OCI-LY3 (cell line): ENCODE data around the gene CD83.

ENCODE experiments used
- H2AFZ ChIP-seq: fragments of 200-600, 300-600 bp; shearing (Covaris generic); 2 replicates; pipeline ENCODE4 v1.6.0; 2014; ENCODE audit warnings: antibody characterized with exemption, low read depth, low read length
- H3K27ac ChIP-seq: fragments of 200-600, 300-600 bp; sonication (generic); 2 replicates; pipeline ENCODE4 v1.5.1; 2014; ENCODE audit warnings: mild to moderate bottlenecking, low read length, moderate library complexity, mixed read lengths
- H3K27me3 ChIP-seq: fragments of 200-600, 300-600 bp; sonication (generic); 2 replicates; pipeline ENCODE4 v1.6.1; 2014; ENCODE audit warnings: low read depth, low read length, mixed read lengths
- H3K36me3 ChIP-seq: fragments of 200-600, 300-600 bp; sonication (generic); replicated peaks from 2 replicates; pipeline ENCODE3; 2014; ENCODE audit warnings: low read depth, low read length, mixed read lengths
- H3K4me1 ChIP-seq: fragments of 300-600, 200-600 bp; sonication (generic); 2 replicates; pipeline ENCODE4 v1.6.1; 2014; ENCODE audit warnings: low read length, mixed read lengths
- H3K4me2 ChIP-seq: fragments of 200-600, 300-600 bp; sonication (generic); 2 replicates; pipeline ENCODE4 v1.6.1; 2014; ENCODE audit warnings: low read length, mixed read lengths
- H3K4me3 ChIP-seq: fragments of 300-600, 200-600 bp; sonication (generic); 2 replicates; pipeline ENCODE4 v1.5.1; 2014; ENCODE audit warnings: antibody characterized with exemption, mild to moderate bottlenecking, low read length, moderate library complexity
- H3K79me2 ChIP-seq: fragments of 300-600, 200-600 bp; shearing (Covaris generic); 2 replicates; pipeline ENCODE4 v1.6.1; 2014; ENCODE audit warnings: mild to moderate bottlenecking, low read length, mixed read lengths
- H3K9ac ChIP-seq: fragments of 300-600, 200-600 bp; shearing (Covaris generic); 2 replicates; pipeline ENCODE4 v1.6.0; 2014; ENCODE audit warnings: mild to moderate bottlenecking, low read length, moderate library complexity
- H3K9me3 ChIP-seq: fragments of 200-600, 300-600 bp; shearing (Covaris generic); 2 replicates; pipeline ENCODE4 v1.6.1; 2014; ENCODE audit warnings: low read length, mixed read lengths; ENCODE audit not compliant: insufficient read depth
- H4K20me1 ChIP-seq: fragments of 200-600, 300-600 bp; sonication (generic); 2 replicates; pipeline ENCODE4 v1.6.1; 2016; ENCODE audit warnings: low read length, mixed read lengths; ENCODE audit not compliant: insufficient read depth
- CTCF ChIP-seq: fragments of 200-600, 300-600 bp; sonication (generic); IDR thresholded peaks from 2 replicates; pipeline ENCODE4 v1.5.1; 2014; ENCODE audit warnings: antibody characterized with exemption, low read length, low read depth
- EZH2phosphoT487 ChIP-seq: fragments of 200-600 bp; shearing (Covaris generic); IDR thresholded peaks from 2 replicates; pipeline ENCODE4 v1.6.1; 2018; ENCODE audit warnings: antibody characterized with exemption, mixed run types, low read depth

CD83 gene

DNA sequence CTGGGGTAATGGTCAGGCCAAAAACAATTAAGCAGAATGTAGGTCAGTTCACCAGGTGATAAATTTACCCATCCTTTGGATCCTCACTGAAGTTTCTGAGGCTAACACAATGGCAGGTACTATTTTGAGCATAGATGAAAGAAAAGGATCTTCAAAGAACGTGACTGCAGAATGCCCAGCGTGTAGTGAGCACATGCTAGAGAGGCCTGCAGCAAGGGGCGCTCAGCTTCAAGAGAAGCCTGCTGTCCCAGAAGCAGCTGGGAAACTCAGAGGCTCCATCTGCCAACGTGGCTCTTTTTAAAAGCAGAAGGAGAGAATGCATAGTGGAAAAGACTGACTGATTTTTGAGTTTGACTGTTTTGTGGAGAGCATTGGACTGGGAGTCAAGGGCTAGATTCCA is 57.4 kb downstream of the CD83 start:
- TF ChIP-seq EZH2phosphoT487: no peak
- no peak for TF ChIP-seq CTCF
- no peaks in the 10 kb centered on the region; the same call in 1 of the 2 replicates for H3K4me1 ChIP-seq
- peaks cover 12% of the 10 kb centered on the region for H3K36me3 ChIP-seq
- no peak overlapping the region for H2AFZ ChIP-seq
- H3K27ac ChIP-seq: no peak overlapping the region
- H3K9ac ChIP-seq: no peak overlapping the region
- H3K9me3 ChIP-seq: 0 out of 2 replicates have a peak, but pooled peaks cover 4% of the 10 kb centered on the region
- H4K20me1 ChIP-seq: no peaks in the 10 kb centered on the region
- no peaks in the 10 kb centered on the region for H3K27me3 ChIP-seq
- no peak overlapping the region for H3K4me2 ChIP-seq
- H3K79me2 ChIP-seq: no peaks in the 10 kb centered on the region
- no peak overlapping the region for H3K4me3 ChIP-seq

- Histone ChIP-seq H3K79me2 (no peaks in the 10 kb centered on the region), H3K36me3 (no peaks in the 10 kb centered on the region), H3K4me3 (no peak overlapping the region), H3K27me3 (no peaks in the 10 kb centered on the region), H3K27ac (no peak overlapping the region), H3K9me3 (no peaks in the 10 kb centered on the region), H3K4me1 (no peaks in the 10 kb centered on the region; the same call in 1 of the 2 replicates), H2AFZ (no peak overlapping the region), H4K20me1 (no peaks in the 10 kb centered on the region), H3K9ac (no peak overlapping the region), H3K4me2 (no peak overlapping the region)
- TF ChIP-seq CTCF: no peak
- TF ChIP-seq EZH2phosphoT487: no peak
These were observed 58.9 kb downstream of the CD83 start for GRCh38 chr6:14176429-14176828.

GRCh38 chr6:14177413-14178082 is 60.0 kb downstream of the CD83 start:
- Histone ChIP-seq H4K20me1 (no peaks in the 10 kb centered on the region), H3K9me3 (no peaks in the 10 kb centered on the region), H3K36me3 (no peaks in the 10 kb centered on the region), H3K27ac (no peak overlapping the region), H3K4me2 (no peak overlapping the region), H2AFZ (no peak overlapping the region), H3K79me2 (no peaks in the 10 kb centered on the region), H3K27me3 (no peaks in the 10 kb centered on the region), H3K4me3 (no peak overlapping the region), H3K4me1 (no peaks in the 10 kb centered on the region; the same call in 1 of the 2 replicates), H3K9ac (no peak overlapping the region)
- TF ChIP-seq EZH2phosphoT487 (no peak), CTCF (no peak)

DNA sequence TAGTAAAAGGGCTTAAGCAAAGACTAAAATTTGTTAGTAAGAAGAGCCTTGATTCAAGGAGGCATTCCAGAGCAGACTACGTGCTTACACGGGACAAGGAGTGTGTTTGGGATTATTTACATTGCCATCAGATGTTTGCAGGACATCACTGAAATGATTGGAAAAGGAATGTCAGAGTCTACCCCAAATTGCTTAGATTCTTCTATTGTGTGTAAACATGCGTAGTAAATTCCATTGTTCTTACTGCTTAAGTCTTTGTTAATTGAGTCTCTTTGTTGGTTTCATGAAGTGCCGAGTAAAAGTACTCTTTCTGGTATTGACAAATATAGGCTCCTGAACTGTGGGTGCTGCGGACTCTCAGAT is 60.5 kb downstream of the CD83 start:
- Histone ChIP-seq H3K4me2 (no peak overlapping the region), H3K4me1 (no peaks in the 10 kb centered on the region; the same call in 1 of the 2 replicates), H3K9me3 (no peaks in the 10 kb centered on the region), H2AFZ (no peak overlapping the region), H3K79me2 (no peaks in the 10 kb centered on the region), H3K4me3 (no peak overlapping the region), H3K27ac (no peak overlapping the region), H4K20me1 (no peaks in the 10 kb centered on the region), H3K36me3 (no peaks in the 10 kb centered on the region), H3K9ac (no peak overlapping the region), H3K27me3 (no peaks in the 10 kb centered on the region)
- TF ChIP-seq EZH2phosphoT487 (no peak), CTCF (no peak)
